MCF 10A (cell line): ENCODE data around the gene CCDC106. TPM values are rescaled to one million over a fixed set of nuclear protein-coding genes. Genes with fewer than 3 reads are reported as not detected.

Experiments
- BruUV-seq: library from RNA; stranded (reverse); fragments of 400-500 nt; replicated peaks from 2 replicates; lab custom pipeline; 2021; lab: Mats Ljungman, UMichigan
- CTCF ChIA-PET: fragments of 300-600 bp; sonication (Branson Sonifier 250); formaldehyde crosslinking; extraction: SDS; loops from one replicate; lab custom pipeline; 2021; ENCODE audit warnings: antibody characterized with exemption, inconsistent platforms; lab: Yijun Ruan, JAX
- POLR2A ChIA-PET: fragments of 300-600, 350-650 bp; sonication (Branson Sonifier 250); formaldehyde crosslinking; extraction: SDS; loops from one replicate; lab custom pipeline; 2020; ENCODE audit warnings: antibody characterized with exemption, inconsistent platforms; lab: Yijun Ruan, JAX
- DNase-seq: peaks from one replicate; pipeline ENCODE4 v3.0.0-alpha.2; 2018; ENCODE audit not compliant: unreplicated experiment
- H3K27ac Mint-ChIP-seq: one replicate; pipeline ENCODE4 v1.8.0; 2022; ENCODE audit warnings: mild to moderate bottlenecking, low read depth, mixed read lengths; ENCODE audit not compliant: unreplicated experiment
- H3K27me3 Mint-ChIP-seq: one replicate; pipeline ENCODE4 v1.8.0; 2022; ENCODE audit warnings: mixed read lengths; ENCODE audit not compliant: insufficient read depth, unreplicated experiment
- H3K36me3 Mint-ChIP-seq: one replicate; pipeline ENCODE4 v1.8.0; 2022; ENCODE audit warnings: mild to moderate bottlenecking, moderate library complexity, mixed read lengths; ENCODE audit not compliant: insufficient read depth, unreplicated experiment
- H3K4me1 Mint-ChIP-seq: one replicate; pipeline ENCODE4 v1.8.0; 2022; ENCODE audit warnings: mixed read lengths; ENCODE audit not compliant: insufficient read depth, unreplicated experiment
- H3K4me3 Mint-ChIP-seq: one replicate; pipeline ENCODE4 v1.8.0; 2022; ENCODE audit warnings: mild to moderate bottlenecking, moderate library complexity, mixed read lengths; ENCODE audit not compliant: unreplicated experiment
- H3K9me3 Mint-ChIP-seq: one replicate; pipeline ENCODE4 v1.8.0; 2022; ENCODE audit warnings: mixed read lengths; ENCODE audit not compliant: unreplicated experiment
- intact Hi-C: fragments of 100-400 bp; cut with micrococcal nuclease; formaldehyde crosslinking; loops from 2 replicates; pipeline ENCODE4 v1.14.1; 2022
- total RNA-seq: library from RNA; stranded (reverse); gene quantifications from 2 replicates; pipeline ENCODE4 v1.2.3, GENCODE V29; 2022
- TF ChIP-seq, protein P1 (sequence below): fragments of 200-600 bp; IDR thresholded peaks from one replicate; pipeline ENCODE4 v1.8.0; 2022; ENCODE audit warnings: antibody characterized with exemption, mild to moderate bottlenecking; ENCODE audit not compliant: unreplicated experiment

Gene CCDC106
- total RNA-seq, 1 experiment from 2014 or later, result 2.5 TPM

DNA sequence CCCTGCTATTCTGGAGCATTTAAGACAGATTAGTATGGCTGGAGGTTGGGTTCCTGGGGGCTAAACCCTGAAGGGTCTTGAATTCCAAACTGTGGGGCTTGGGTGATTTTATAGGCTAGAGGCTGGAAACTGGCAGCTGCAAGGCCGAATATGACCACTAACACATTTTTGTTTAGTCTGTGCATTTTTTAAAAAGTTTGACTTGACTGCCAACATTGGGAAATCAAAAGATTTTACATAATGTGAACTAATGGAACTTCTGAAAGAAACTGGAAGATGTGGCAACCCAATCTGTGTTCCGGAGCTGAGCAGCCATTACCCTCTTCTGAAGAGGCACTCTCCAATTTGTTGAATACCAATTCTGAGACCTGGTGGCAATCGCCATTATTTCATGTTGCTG is 28.7 kb upstream of the CCDC106 start:
- BruUV-seq, result TSS peak; percentile 4
- H3K4me3 Mint-ChIP-seq, result no peak overlapping the region
- POLR2A ChIA-PET, result interaction anchor here (2.5 kb wide), 1 partner anchor 13 kb away, joined by 13 read pairs; no protein-coding TSS in a partner anchor

DNA sequence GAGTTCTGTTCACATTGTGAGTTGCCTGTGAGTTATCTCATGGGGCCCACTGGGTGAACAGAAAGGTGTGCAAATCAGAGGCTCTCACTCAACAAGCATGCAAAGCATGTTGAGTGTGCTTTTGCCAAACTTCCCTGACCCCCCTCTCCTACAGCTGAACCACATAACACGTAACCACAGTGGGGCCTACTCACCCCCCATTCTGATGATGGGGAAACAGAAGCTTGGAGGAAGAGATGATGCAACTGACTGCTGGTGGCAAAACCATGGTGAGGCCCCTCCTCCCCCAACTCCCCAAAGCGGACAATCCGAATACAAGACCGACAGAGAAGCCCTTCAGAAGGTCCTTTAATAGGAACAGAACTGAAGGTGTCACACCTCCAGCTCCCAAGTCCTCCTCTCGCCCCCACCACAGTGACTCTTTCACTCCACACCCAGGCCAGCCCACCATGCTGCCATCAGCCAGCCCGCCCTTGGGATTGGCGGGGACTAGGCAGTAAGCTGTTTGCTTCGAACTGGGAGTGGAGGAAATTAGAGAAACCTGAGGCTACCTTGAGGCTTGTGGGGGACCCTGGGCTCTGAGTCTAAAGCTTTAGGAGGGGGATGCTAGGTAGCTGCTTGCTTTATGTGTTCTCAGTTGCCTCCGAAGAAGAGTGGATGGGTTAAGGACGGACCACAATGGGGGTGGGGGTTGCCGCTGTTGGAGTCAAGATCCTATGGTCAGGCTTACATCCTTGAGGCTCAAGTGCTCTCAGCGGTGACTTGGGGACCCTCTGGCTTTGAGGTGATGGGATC is 27.4 kb upstream of the CCDC106 start:
- no TSS peak for BruUV-seq
- Mint-ChIP-seq H3K27me3 (no peaks in the 10 kb centered on the region), H3K27ac (no peak overlapping the region), H3K4me1 (peaks cover 10% of the 10 kb centered on the region), H3K9me3 (no peaks in the 10 kb centered on the region), H3K4me3 (no peak overlapping the region), H3K36me3 (peaks cover 28% of the 10 kb centered on the region)
- intact Hi-C loops, result no loop called here
- POLR2A ChIA-PET, result interaction anchor here (0.7 to 2.5 kb wide), 5 partner anchors 8 to 39 kb away, joined by 3 to 13 read pairs (median 3); partner anchors contain the start of genes FIZ1 and ZNF579
- no peak for DNase-seq
- TF ChIP-seq, protein P1, sequence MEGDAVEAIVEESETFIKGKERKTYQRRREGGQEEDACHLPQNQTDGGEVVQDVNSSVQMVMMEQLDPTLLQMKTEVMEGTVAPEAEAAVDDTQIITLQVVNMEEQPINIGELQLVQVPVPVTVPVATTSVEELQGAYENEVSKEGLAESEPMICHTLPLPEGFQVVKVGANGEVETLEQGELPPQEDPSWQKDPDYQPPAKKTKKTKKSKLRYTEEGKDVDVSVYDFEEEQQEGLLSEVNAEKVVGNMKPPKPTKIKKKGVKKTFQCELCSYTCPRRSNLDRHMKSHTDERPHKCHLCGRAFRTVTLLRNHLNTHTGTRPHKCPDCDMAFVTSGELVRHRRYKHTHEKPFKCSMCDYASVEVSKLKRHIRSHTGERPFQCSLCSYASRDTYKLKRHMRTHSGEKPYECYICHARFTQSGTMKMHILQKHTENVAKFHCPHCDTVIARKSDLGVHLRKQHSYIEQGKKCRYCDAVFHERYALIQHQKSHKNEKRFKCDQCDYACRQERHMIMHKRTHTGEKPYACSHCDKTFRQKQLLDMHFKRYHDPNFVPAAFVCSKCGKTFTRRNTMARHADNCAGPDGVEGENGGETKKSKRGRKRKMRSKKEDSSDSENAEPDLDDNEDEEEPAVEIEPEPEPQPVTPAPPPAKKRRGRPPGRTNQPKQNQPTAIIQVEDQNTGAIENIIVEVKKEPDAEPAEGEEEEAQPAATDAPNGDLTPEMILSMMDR, result no peak
- CTCF ChIA-PET, result interaction anchor here (0.8 to 1.3 kb wide), 3 partner anchors 11 to 532 kb away, joined by 3 read pairs; no protein-coding TSS in a partner anchor

More for the DNA sequence above, 28.7 kb upstream of the CCDC106 start:
- intact Hi-C loops, result no loop called here
- H3K27me3 Mint-ChIP-seq, result no peaks in the 10 kb centered on the region
- TF ChIP-seq, protein P1, result no peak
- H3K9me3 Mint-ChIP-seq, result no peaks in the 10 kb centered on the region
- H3K27ac Mint-ChIP-seq, result no peak overlapping the region
- peaks cover 10% of the 10 kb centered on the region for H3K4me1 Mint-ChIP-seq
- no peak for DNase-seq
- H3K36me3 Mint-ChIP-seq, result peaks cover 28% of the 10 kb centered on the region
- CTCF ChIA-PET, result interaction anchor here (0.7 to 2.2 kb wide), 3 partner anchors 13 to 503 kb away, joined by 3 to 17 read pairs (median 5); partner anchors contain the start of gene ZNF865

DNA sequence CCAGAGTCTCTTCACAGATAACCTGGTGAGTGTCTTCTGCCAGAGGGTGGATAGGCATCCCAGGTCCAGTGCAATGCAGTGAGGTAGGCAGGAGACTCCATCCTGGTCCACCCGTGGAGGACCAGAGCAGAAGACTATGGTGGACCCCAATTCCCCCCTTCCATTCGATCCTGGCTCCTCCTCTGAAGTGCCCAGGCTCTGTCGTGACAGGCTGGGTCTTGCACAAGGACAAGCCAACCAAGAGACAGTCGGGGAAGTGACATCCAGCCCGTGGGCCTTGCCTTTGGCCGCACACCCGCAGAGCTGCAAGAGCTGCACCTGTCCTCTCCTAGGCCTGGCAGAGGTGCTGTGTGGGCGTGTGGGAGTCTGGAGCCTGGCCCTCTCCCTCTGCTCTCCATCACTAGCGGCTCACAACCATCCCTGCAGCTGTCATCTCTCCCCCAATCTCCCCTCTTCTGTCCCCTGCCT is 26.8 kb upstream of the CCDC106 start:
- ChIA-PET CTCF (interaction anchor here (0.8 to 1.3 kb wide), 2 partner anchors 15 to 533 kb away, joined by 3 read pairs; no protein-coding TSS in a partner anchor), POLR2A (interaction anchor here (1.0 to 2.5 kb wide), 3 partner anchors 15 to 40 kb away, joined by 3 to 13 read pairs (median 3); partner anchors contain the start of genes FIZ1 and ZNF579)
- intact Hi-C loops, result no loop called here
- BruUV-seq, result no TSS peak
- Mint-ChIP-seq H3K36me3 (peaks cover 28% of the 10 kb centered on the region), H3K27ac (no peak overlapping the region), H3K9me3 (no peaks in the 10 kb centered on the region), H3K4me1 (peaks cover 10% of the 10 kb centered on the region), H3K4me3 (no peak overlapping the region), H3K27me3 (no peaks in the 10 kb centered on the region)
- DNase-seq, result no peak
- TF ChIP-seq, protein P1, result no peak

DNA sequence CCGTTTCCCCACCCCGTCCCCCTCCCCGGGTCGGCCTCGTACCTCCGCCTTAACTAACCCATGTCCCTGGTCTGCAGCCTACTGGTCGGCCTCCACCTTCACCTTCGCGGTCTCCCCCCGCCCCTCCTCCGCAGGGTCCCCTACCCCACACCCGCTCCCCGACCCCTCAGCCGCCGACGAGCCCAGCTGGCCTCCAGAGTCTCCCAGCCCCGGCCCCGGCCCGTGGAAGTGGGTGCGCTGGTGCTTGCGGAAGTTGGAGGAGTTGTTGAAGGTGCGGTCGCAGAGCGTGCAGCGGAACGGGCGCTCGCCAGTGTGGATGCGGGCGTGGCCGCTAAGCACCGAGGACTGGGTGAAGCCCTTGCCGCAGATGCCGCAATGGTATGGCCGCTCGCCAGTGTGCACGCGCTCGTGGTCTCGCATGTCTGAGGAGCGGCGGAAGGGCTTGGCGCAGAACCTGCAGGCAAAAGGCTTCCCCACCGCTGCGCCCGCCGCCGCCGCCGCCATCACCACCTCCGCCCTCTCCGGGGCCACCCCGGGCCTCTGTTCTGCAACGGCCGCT is 26.3 kb upstream of the CCDC106 start:
- Mint-ChIP-seq H3K36me3 (peaks cover 28% of the 10 kb centered on the region), H3K27me3 (no peaks in the 10 kb centered on the region), H3K9me3 (no peaks in the 10 kb centered on the region), H3K4me3 (no peak overlapping the region), H3K4me1 (peaks cover 10% of the 10 kb centered on the region), H3K27ac (no peak overlapping the region)
- TF ChIP-seq, protein P1, result no peak
- CTCF ChIA-PET, result interaction anchor here (1.3 to 1.8 kb wide), 2 partner anchors 15 to 16 kb away, joined by 3 to 6 read pairs; partner anchors contain the start of gene ZNF865
- intact Hi-C loops, result no loop called here
- POLR2A ChIA-PET, result no interaction called here
- BruUV-seq, result no TSS peak
- DNase-seq, result no peak
